Uterus (tissue), 4 donors: Measurements from ENCODE around the gene SPAG8. TPM values are rescaled to one million over a fixed set of nuclear protein-coding genes. Genes with fewer than 3 reads are reported as not detected.

ENCODE experiments used
- DNase-seq, 2 donors: peaks; one replicate each; pipeline ENCODE4 v3.0.0-alpha.2; 2019 to 2020
- H3K27ac ChIP-seq, 2 donors: fragments of 200-600 bp; sonication (generic); 1 replicate in 1 of 2; 2 replicates in 1 of 2; pipeline ENCODE4 v1.5.1; 2016 to 2018
- H3K27me3 ChIP-seq, 2 donors: fragments of 200-600 bp; sonication (generic); one replicate each; pipeline ENCODE4 v1.5.1; 2018 to 2019; ENCODE audit warnings: control low read depth in 1 of 2
- H3K36me3 ChIP-seq, 2 donors: fragments of 200-600 bp; sonication (generic); one replicate each; pipeline ENCODE4 v1.5.1; 2019; ENCODE audit warnings: control low read depth in 1 of 2
- H3K4me1 ChIP-seq, 2 donors: fragments of 200-600 bp; sonication (generic); one replicate each; pipeline ENCODE4 v1.5.1; 2018 to 2019; ENCODE audit warnings: control low read depth in 1 of 2
- H3K4me3 ChIP-seq, 2 donors: fragments of 200-600 bp; sonication (generic); 1 replicate in 1 of 2; 2 replicates in 1 of 2; pipeline ENCODE4 v1.5.1; 2018 to 2019; ENCODE audit warnings: mild to moderate bottlenecking in 1 of 2
- H3K9me3 ChIP-seq, 2 donors: fragments of 200-600 bp; sonication (generic); one replicate each; pipeline ENCODE4 v1.5.1; 2019; ENCODE audit warnings: control low read depth in 1 of 2
- POLR2A ChIP-seq, 2 donors: fragments of 450-650 bp; IDR thresholded peaks; one replicate each; pipeline ENCODE4 v1.6.1; 2016; ENCODE audit warnings: antibody characterized with exemption in 2 of 2, mild to moderate bottlenecking in 1 of 2, moderate library complexity in 1 of 2
- intact Hi-C: fragments of 100-400 bp; cut with DNase I; formaldehyde crosslinking; loops from one replicate; pipeline ENCODE4 v1.15.1; 2023; ENCODE audit warnings: low total_unique reads
- total RNA-seq, 4 donors: library from RNA; depleted of rRNA in 3 of 4; stranded (reverse); fragments of >200 nt in 3 of 4; gene quantifications; one replicate each; pipeline versions ENCODE4 v1.1.0 to v1.2.4, GENCODE V29; 2014 to 2023
- TF ChIP-seq, protein P1 (sequence below), 4 experiments: fragments of 200-600 bp in 2 of 4; fragments of 450-650 bp in 2 of 4; sonication (generic) in 2 of 4; IDR thresholded peaks; one replicate each; pipeline ENCODE4 v1.5.1; 2016 to 2019; ENCODE audit warnings: antibody characterized with exemption in 4 of 4, mild to moderate bottlenecking in 2 of 4, moderate library complexity in 1 of 4
- donor health status: DM: yes; HTN: yes; CAD: no.

SPAG8 gene, protein sequence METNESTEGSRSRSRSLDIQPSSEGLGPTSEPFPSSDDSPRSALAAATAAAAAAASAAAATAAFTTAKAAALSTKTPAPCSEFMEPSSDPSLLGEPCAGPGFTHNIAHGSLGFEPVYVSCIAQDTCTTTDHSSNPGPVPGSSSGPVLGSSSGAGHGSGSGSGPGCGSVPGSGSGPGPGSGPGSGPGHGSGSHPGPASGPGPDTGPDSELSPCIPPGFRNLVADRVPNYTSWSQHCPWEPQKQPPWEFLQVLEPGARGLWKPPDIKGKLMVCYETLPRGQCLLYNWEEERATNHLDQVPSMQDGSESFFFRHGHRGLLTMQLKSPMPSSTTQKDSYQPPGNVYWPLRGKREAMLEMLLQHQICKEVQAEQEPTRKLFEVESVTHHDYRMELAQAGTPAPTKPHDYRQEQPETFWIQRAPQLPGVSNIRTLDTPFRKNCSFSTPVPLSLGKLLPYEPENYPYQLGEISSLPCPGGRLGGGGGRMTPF
- total RNA-seq: 1 to 10 TPM in 2 of 4 donors, under 1 TPM in 1, not detected in 1; 0.26 to 6.0 (median 4.0) TPM

DNA sequence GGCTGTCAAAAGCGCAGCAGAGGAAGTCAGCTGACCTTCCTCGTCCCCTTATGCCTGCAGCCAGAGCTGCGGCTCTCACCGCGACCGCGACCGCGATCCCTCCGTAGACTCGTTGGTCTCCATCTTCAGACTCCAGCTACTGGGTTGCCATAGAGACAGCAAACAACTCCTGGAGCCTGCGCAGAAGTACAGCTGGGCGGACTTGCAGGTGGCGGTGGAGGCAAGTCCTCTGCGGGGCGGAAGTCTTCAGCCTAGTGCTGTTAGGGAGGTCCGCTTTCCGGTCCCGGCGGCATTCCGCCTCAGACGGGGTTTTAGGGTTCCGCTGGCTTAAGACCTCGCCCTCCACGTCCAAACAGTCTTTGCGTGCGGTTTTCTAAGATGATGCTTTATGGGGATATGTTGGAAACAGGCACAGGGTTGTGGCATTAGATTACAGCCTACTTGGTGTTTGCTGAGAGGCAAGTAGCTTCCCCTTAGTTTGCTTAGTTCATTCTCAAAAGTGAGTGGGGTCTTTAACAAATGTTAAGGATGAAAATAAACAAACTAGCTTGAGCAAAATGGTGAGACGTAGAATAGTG is at the start of gene SPAG8:
TSS of gene SPAG8 (minus strand) at position 238 of the 578 bp plus-strand sequence. CDS start at position 123, 115 bp downstream.
- Histone ChIP-seq H3K36me3 (no peaks in the 10 kb centered on the region), H3K27me3 (no peaks in the 10 kb centered on the region), H3K4me1 (peaks cover 0 to 6% of the 10 kb centered on the region in 2 donors), H3K4me3 (peak within 1 kb of the TSS; percentile 43 to 45), H3K9me3 (no peaks in the 10 kb centered on the region), H3K27ac (peak within 1 kb of the TSS; percentile 55 to 78)
- TF ChIP-seq, protein P1, sequence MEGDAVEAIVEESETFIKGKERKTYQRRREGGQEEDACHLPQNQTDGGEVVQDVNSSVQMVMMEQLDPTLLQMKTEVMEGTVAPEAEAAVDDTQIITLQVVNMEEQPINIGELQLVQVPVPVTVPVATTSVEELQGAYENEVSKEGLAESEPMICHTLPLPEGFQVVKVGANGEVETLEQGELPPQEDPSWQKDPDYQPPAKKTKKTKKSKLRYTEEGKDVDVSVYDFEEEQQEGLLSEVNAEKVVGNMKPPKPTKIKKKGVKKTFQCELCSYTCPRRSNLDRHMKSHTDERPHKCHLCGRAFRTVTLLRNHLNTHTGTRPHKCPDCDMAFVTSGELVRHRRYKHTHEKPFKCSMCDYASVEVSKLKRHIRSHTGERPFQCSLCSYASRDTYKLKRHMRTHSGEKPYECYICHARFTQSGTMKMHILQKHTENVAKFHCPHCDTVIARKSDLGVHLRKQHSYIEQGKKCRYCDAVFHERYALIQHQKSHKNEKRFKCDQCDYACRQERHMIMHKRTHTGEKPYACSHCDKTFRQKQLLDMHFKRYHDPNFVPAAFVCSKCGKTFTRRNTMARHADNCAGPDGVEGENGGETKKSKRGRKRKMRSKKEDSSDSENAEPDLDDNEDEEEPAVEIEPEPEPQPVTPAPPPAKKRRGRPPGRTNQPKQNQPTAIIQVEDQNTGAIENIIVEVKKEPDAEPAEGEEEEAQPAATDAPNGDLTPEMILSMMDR (IDR thresholded peaks at IDR 0.05): peak in 1 of 4 experiments; percentile 4
- peak in 1 of 2 donors; percentile 25 for TF ChIP-seq POLR2A (IDR thresholded peaks at IDR 0.05)
- intact Hi-C loops: loop anchor here (10.0 kb wide), 1 partner anchor 697 kb away; the partner anchor contains the start of gene ATOSB
- peak; percentile 92 to 95 for DNase-seq

DNA sequence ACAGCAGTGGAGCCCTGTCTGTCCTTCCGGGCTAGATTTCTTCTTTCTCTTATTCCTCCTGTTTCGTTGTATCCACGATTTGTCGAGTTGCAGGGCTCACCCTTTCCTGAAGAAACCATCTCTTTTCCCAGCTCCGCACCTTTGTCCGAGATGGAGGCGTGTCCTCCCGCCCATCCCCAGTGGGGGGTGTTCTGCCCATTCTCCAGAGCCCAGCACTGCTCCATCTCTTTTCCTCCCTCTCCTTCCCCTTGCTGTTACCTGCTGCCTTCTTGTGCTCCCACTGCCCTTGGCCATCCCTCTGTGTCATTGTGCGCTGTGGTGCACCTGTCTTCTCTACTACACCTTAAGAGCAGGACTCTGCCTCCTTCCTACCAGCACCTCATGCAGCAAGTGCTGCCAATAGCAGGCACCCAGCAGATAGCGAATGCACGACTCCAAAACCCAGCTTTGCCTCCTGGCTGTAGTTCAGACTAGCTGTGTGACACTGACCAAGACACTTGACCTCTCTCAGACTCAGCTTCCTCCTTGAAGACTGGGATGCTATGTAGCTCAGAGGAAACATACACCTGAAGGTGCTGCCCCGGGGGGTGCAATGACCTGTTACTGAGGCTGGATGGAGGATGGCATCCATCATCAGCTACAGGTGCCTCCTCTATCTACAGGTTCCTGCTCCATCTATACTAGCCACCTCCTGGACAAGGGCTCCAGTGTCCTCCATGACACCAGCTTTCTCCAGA is 49.3 kb upstream of the SPAG8 start:
- intact Hi-C loops: no loop called here
- no peaks in the 10 kb centered on the region for H3K27me3 ChIP-seq
- H3K27ac ChIP-seq: no peak overlapping the region
- no peak overlapping the region for H3K4me3 ChIP-seq
- H3K36me3 ChIP-seq: no peaks in the 10 kb centered on the region
- DNase-seq: no peak
- TF ChIP-seq, protein P1 (IDR thresholded peaks at IDR 0.05): no peak
- TF ChIP-seq POLR2A (IDR thresholded peaks at IDR 0.05): no peak
- H3K4me1 ChIP-seq: no peaks in the 10 kb centered on the region
- no peaks in the 10 kb centered on the region for H3K9me3 ChIP-seq

DNA sequence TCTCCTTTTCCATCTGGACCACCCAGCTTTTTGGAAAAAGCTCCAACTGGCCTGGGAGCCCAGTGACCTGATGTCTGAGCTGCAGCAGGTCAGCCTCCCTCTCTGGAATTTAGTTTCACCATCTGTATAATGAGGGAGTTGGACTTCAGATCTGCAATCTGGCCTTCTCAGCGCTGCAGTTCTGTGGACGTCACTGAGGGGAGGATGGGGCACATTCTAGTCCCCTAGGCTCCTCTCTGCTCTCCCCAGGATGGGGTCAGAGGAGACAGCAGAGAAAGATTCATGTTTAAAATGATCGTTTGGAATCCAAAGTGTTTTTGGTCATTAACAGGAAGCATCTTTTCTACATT is 47.9 kb upstream of the SPAG8 start:
- no peak for DNase-seq
- Histone ChIP-seq H3K9me3 (no peaks in the 10 kb centered on the region), H3K27ac (no peak overlapping the region)

DNA sequence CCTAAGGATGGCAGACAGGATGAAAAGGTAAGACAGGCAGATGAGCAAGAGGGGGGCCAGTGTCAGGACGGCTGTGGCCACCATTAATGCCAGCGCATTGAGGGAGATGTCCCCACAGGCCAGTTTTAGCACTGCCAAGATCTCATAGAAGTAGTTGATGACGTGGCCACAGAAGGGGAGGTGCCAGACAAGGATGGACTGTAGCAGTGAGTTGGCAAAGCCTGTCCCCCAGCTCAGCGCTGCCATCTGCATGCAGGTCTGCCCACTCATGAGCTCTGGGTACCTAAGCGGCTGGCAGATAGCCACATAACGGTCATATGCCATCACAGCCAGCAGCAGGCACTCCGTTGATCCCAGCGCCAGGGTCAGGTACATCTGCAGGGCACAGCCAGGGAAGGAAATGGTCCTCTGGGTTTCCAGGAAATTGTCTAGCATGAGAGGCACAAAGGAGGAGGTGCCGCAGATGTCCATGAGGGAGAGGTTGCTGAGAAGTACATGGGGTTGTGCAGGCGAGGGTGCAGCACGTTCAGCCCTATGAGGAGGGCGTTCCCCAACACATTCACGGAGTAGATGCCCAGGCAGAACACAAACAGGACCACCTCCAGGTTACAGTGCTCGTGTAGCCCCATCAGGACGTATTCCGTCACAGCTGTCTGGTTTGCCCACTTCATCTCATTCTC is 47.4 kb upstream of the SPAG8 start:
- intact Hi-C loops: no loop called here

More for the DNA sequence above, 47.9 kb upstream of the SPAG8 start:
- intact Hi-C loops: no loop called here
- TF ChIP-seq, protein P1 (IDR thresholded peaks at IDR 0.05): no peak
- no peak for TF ChIP-seq POLR2A (IDR thresholded peaks at IDR 0.05)
- Histone ChIP-seq H3K27me3 (no peaks in the 10 kb centered on the region), H3K4me3 (no peak overlapping the region), H3K4me1 (no peaks in the 10 kb centered on the region), H3K36me3 (no peaks in the 10 kb centered on the region)

More for the DNA sequence above, 47.4 kb upstream of the SPAG8 start:
- Histone ChIP-seq H3K27ac (no peak overlapping the region), H3K36me3 (no peaks in the 10 kb centered on the region), H3K9me3 (no peaks in the 10 kb centered on the region), H3K4me3 (no peak overlapping the region), H3K27me3 (no peaks in the 10 kb centered on the region), H3K4me1 (no peaks in the 10 kb centered on the region)
- DNase-seq: no peak
- TF ChIP-seq, protein P1 (IDR thresholded peaks at IDR 0.05): no peak
- TF ChIP-seq POLR2A (IDR thresholded peaks at IDR 0.05): no peak
